HG03139 (cell line): ENCODE measurements around the gene NFIA.

Experiments used
- ATAC-seq: cut with Tn5 transposase; IDR thresholded peaks from one replicate; pipeline ENCODE4 v1.9.1; 2021; ENCODE audit not compliant: unreplicated experiment

The NFIA gene

GRCh38 chr1:61444288-61444687 lies 361.9 kb downstream of the NFIA start:
- ATAC-seq, result no peak

DNA sequence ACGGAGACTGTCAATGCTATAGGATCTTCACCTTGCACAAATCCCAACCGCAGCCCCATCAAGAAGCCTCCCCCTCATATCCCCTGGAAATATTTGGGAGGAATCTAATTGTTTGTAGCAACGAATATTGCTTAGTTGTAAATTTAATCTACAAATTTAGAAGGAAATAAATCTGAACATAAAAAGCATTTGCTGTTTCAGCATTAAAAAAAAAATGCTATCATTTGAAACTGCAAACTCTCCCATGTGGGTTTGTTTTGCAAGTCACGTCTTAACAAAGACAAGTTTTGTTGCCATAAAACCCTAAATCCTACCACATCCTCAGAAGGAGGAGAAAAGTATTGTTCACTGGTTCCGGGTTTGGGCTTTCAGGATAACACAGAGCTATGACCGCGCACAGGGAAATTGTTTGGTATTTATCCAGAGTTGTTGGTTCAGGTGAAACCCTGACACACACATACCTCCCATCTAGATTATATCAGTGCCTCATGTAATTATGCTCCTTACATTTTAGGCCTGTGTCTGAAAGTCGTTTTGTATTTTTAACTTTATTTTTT lies 363.0 kb downstream of the NFIA start:
- no peak for ATAC-seq

GRCh38 chr1:61446531-61446991 lies 364.2 kb downstream of the NFIA start:
- ATAC-seq, result no peak

DNA sequence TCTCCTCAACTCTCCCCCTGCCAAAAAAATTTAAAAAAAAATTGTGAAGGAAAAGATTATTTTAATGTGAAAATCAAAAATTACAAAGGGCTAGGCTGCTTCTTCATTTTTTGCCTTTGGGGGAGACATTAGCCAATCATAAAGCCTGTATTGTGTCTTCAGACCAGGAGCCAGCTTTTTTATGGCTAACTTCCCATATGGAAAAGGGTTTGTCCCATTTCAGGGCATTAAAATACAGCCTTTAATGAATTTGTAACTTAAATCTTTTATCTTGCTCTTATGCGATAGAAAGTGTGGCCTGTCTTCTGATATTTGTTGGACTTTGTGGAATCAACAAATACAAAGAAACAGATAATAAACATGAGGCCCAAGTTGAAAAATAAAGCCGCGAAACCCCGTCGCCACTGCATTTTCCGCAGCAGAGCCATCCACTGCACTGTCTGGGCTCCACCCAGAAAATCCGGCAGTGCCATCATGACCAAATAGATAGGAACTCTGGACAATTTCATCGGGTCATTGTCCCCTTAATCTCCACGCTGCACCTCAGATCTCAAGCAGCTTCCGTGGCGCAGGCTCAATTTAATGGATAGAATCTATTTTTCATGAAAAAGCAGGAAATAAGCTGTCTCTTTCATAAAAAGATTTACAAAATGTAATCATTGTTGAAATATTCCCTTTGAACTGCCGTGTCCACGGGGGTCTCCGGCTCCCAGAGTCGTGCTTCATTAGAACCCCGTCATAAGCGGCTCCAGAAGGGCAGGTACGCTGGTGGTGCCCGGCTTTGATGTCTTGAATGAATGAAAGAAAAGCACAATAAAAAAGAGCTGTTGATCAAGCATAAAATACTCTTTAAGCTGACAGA lies 365.0 kb downstream of the NFIA start:
- no peak for ATAC-seq

GRCh38 chr1:61447968-61448430 lies 365.6 kb downstream of the NFIA start:
- no peak for ATAC-seq

DNA sequence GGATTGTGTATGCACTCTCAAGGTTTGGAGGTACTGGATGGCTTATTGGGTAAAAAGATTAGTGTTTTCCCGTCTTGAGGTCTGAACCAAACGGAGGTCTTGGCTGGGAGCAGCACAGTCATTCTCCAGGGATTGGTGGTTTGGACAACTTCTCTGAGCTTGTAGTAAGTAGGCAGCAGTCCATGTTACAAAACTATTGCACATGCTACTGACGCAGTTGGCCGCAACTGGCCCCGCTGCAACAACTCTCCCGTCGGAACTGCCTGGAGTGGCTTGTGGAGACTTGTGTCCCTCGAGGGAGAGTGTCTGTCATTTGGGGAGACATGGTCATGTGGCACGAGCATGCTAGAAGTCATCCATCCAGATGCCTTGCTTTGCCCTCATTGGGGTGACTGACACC lies 366.6 kb downstream of the NFIA start:
- no peak for ATAC-seq

GRCh38 chr1:61449410-61449809 lies 367.0 kb downstream of the NFIA start:
- ATAC-seq, result no peak

DNA sequence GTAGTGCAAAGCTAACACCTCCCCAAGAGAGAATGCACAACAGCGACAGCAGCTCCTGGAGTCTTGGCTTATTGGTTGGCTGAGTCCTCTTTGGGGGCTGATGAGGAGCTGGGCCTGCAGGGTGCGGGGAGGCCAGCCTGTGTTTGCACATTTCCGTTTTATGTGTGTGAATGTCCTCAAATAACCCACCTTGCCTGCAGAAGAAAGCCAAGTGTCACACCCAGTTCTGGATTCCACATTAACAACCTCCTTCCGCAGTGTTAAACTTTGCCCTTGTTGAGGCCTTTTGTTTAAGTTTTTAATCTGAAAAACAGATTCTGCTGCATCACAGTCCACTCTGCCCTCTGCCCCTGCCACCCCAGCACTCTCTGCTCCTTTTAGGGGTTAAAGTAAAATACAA lies 368.1 kb downstream of the NFIA start:
- ATAC-seq, result no peak

DNA sequence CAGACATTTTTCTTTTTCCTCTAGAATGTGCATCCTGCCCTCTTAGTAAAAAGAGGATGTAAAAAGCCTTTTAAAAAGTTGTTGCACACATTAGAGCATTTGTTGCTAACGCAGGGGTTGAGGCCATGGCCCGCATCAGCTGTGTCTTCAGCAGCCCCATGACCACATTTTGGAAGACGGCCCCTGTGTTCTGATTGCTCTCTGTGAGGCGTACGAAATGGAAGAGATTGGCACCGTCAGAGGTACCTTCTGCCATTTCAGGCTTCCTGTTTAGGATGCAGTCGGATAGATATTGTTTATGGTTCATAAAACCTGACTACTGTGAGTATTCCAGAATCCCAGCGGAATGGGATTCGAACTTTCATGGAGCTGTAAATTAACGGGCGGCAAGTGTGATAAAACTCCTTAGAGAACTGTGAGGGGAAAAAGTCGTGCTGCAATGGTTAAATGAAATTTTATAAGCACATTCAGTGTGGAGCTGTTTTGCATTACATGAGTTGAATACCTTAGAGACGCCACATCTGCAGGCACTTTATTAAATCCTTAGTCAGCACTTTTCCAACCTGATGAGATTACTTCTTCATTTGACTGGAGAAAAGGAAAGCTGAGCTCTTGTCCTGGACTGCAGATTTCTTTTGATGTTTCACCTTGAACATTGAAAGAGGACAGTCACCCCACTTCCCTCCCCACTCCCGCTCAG lies 368.7 kb downstream of the NFIA start:
- ATAC-seq, result no peak

DNA sequence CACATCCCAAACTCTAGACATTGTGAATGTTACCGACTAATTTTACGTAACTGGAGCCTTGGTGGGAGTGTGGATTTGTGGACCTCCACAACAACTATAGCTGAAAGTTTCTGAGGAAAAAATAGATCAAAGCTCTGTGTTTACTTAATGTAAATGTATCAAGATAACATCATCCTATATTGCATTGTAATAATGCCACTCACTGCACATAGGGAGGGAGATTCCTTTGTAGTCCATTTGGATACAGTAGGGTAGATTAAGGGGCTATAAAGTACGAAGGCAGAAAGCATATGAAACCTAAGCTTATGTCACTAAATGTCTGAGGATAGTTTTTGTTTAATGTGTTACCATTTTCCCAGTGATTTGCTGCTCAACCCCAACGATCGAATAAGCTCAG lies 369.2 kb downstream of the NFIA start:
- ATAC-seq, result no peak

DNA sequence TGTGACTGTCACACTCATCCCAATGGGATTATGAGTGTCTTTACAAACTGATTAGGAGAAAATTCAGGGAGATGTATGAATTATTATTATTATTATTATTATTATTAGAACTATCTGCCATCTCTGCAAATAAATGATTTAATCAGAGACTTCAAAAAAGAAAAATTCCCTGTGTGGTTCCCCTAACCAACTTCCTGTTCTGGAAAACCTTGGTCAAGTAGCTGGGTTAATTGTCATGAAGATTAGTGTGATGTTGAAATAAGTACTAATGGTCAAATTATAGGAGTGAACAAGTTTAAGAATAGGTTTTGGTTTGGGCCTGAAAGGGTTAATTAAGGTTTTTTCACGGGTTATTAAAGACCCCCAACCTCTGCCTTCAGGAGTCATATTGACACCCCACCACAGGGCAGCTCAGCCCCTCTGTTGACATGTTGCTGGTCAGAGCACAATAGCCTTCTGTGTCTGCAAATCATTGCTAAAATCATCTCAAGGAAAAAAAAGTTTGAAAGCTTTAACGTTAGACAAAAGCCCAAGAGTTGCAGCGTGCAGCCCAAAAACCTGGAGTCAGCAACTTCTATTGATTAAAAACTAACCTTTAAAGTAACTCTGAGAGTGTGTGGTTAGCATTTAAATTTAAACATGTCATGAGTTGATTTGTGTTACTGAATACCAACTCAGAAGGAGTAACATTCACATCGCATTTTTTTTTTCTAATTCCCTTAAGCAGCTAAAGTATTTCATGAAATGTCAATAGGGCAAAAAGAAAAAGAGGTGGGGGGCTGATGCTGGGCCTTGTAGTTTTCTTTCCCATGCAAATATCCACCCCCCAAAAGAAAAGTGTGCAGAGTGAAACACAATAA lies 370.0 kb downstream of the NFIA start:
- no peak for ATAC-seq

GRCh38 chr1:61453111-61453961 lies 371.0 kb downstream of the NFIA start:
- no peak for ATAC-seq

DNA sequence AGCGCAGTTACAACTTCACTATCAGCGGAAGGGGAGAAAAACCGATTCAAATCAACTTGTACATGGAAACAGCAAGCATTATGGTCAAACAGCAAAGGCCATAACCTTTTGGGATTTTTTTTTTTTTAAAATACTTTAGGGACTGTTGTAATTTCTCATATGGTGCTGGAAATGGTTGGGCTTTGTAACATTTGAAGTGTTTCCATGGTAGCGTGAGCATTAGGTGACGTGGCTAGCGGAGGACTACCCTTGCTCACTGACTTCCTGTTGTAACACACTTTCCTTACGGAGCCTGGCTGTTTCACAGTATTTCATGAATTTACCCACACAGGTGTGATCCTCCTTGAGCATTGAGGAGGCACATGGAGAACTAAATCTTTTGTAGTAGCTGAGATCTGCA lies 373.0 kb downstream of the NFIA start:
- ATAC-seq, result no peak

GRCh38 chr1:61457526-61458040 lies 375.2 kb downstream of the NFIA start:
- ATAC-seq, result no peak

- ATAC-seq, result no peak
These were observed 377.0 kb downstream of the NFIA start for GRCh38 chr1:61459345-61459744.

GRCh38 chr1:61460191-61460590 lies 377.8 kb downstream of the NFIA start:
- ATAC-seq, result no peak

DNA sequence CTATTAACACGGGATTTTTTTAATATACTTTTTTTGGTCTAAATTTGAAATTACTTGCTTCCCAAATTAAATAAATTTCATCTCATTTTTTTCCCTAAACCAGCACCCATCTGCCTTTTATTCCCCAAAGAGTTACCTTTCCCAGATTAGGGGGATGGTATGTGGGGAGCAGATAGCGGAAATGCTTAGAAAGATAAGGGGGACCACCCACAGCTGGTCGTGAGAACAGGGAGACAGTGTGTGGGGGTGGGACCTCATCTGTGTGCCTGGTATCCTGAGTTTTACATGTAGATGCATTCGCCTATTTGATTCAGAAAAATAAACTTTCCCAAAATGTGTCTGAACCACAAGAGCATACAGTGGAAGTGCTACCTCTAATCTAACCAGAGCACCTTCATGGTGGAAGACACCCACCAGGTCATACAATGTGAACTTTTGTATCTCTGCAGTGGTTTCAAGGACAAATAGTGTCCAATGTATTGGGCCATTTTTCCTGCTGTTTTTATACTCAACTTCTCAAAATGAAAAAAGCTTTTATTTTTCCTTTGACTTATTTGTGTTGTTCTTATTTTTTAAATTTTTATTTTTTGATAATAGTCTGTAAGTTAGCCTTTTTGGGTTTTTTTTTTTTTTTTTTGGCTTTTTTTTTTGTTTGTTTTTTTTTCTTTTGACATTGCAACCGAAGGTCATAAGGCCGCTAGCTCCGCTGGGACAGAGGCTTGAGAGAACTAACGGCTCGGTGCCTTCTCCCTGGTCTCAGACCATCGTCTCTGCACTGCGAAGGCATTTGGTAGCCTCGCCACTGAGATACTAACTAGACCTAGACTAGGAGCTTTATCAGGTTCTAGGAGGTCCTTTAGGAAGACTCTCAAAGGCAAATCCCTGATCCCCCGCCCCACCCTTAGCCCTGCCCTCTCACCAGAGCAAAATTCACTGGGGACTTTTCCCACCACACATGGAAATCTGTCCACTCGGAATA lies 379.3 kb downstream of the NFIA start:
- ATAC-seq, result no peak

DNA sequence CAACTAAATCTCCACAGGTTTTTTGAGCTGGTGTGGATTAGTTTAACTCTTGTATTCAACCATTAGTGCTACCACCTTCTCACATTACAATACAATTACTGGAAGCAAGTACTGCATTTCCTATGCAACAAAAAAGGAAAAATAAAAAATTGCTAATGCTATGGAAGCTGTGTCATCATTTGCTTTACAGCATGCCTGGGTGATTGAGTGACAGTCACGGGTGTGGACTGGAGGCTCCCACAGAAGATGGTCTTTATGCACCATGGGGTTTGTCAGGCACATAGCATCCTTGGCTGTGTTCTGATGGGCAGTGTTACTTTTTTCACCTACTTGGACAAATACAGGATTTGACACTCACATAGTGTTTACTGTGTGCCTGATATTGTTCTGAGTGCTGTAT lies 380.3 kb downstream of the NFIA start:
- ATAC-seq, result no peak

- no peak for ATAC-seq
These were observed 380.9 kb downstream of the NFIA start for GRCh38 chr1:61463220-61463619.
